H1 (cell line): ENCODE measurements around the gene WASL. TPM values are rescaled to one million over a fixed set of nuclear protein-coding genes. Genes with fewer than 3 reads are reported as not detected.

ENCODE experiments used
- CTCF ChIA-PET: fragments of 300-600 bp; sonication (Branson Sonifier 250); formaldehyde crosslinking; loops from one replicate; lab custom pipeline; 2021; ENCODE audit not compliant: partially characterized antibody; lab: Charles Lee
- POLR2A ChIA-PET: fragments of 300-600 bp; sonication (Branson Sonifier 250); formaldehyde crosslinking; loops from one replicate; lab custom pipeline; 2021; ENCODE audit warnings: inconsistent platforms; ENCODE audit not compliant: partially characterized antibody; lab: Charles Lee
- DNase-seq, 2 experiments: peaks; one replicate each; pipeline versions ENCODE4 v3.0.0 to v3.0.0-alpha.2; 2010 to 2022; ENCODE audit warnings: low spot score in 2 of 2, low read depth in 1 of 2, mixed read lengths in 1 of 2
- FAIRE-seq: peaks from 2 replicates; lab custom pipeline; 2011; peaks lifted over from hg19 to GRCh38; lab: Jason Lieb, UNC
- H2AFZ ChIP-seq: 2 replicates; pipeline ENCODE4 v1.8.1; 2012; ENCODE audit warnings: low read length, inconsistent platforms
- H2AK5ac ChIP-seq: 2 replicates; pipeline ENCODE4 v1.6.1; 2013; ENCODE audit warnings: low read depth, low read length
- H2BK120ac ChIP-seq: replicated peaks from 2 replicates; pipeline ENCODE3; 2013; ENCODE audit warnings: low read depth, low read length, inconsistent platforms
- H2BK12ac ChIP-seq: 2 replicates; pipeline ENCODE4 v1.6.1; 2013; ENCODE audit warnings: low read depth, low read length
- H2BK15ac ChIP-seq: 2 replicates; pipeline ENCODE4 v1.6.1; 2013; ENCODE audit warnings: low read length
- H2BK20ac ChIP-seq: 2 replicates; pipeline ENCODE4 v1.6.1; 2013; ENCODE audit warnings: low read length
- H2BK5ac ChIP-seq: 2 replicates; pipeline ENCODE4 v1.6.1; 2013; ENCODE audit warnings: low read depth, low read length
- H3K14ac ChIP-seq: 2 replicates; pipeline ENCODE4 v1.6.1; 2013; ENCODE audit warnings: inconsistent platforms; ENCODE audit not compliant: insufficient read length
- H3K18ac ChIP-seq: 2 replicates; pipeline ENCODE4 v1.6.1; 2013; ENCODE audit warnings: low read length; ENCODE audit errors: extremely low read depth
- H3K23ac ChIP-seq: 2 replicates; pipeline ENCODE4 v1.6.1; 2013; ENCODE audit warnings: inconsistent platforms; ENCODE audit not compliant: insufficient read length
- H3K23me2 ChIP-seq: 2 replicates; pipeline ENCODE4 v1.6.1; 2013; ENCODE audit warnings: low read depth, low read length
- H3K27ac ChIP-seq: 2 replicates; pipeline ENCODE4 v1.6.1; 2011; ENCODE audit warnings: low read depth, low read length, inconsistent platforms
- H3K27me3 ChIP-seq, 4 experiments: replicated peaks in 1 of 4; 1 replicate in 1 of 4; 2 replicates in 3 of 4; pipeline versions ENCODE4 v1.6.1 to v1.8.1; 2011 to 2013; ENCODE audit warnings: low read length in 3 of 4, mild to moderate bottlenecking in 3 of 4, inconsistent platforms in 2 of 4, mixed read lengths in 2 of 4, moderate library complexity in 1 of 4; ENCODE audit not compliant: control insufficient read depth in 3 of 4, insufficient read depth in 3 of 4; ENCODE audit errors: extremely low read depth in 1 of 4
- H3K36me3 ChIP-seq, 4 experiments: 2 replicates each; pipeline versions ENCODE4 v1.6.1 to v1.8.1; 2011 to 2013; ENCODE audit warnings: mild to moderate bottlenecking in 4 of 4, low read length in 3 of 4, moderate library complexity in 2 of 4, control low read depth in 1 of 4, inconsistent platforms in 1 of 4; ENCODE audit not compliant: insufficient read depth in 4 of 4, control insufficient read depth in 2 of 4
- H3K4ac ChIP-seq: replicated peaks from 2 replicates; pipeline ENCODE3; 2013; ENCODE audit warnings: low read length, low read depth, mixed read lengths, inconsistent platforms; ENCODE audit not compliant: insufficient read length
- H3K4me1 ChIP-seq, 4 experiments: replicated peaks in 1 of 4; 1 replicate in 1 of 4; 2 replicates in 3 of 4; pipeline versions ENCODE4 v1.6.1 to v1.8.1; 2011 to 2013; ENCODE audit warnings: low read length in 3 of 4, inconsistent platforms in 2 of 4, mixed read lengths in 1 of 4; ENCODE audit not compliant: insufficient read depth in 4 of 4, control insufficient read depth in 3 of 4
- H3K4me2 ChIP-seq, 2 experiments: 2 replicates each; pipeline versions ENCODE4 v1.6.1 to v1.8.1; 2011 to 2013; ENCODE audit warnings: low read depth in 2 of 2, low read length in 2 of 2, control low read depth in 1 of 2, inconsistent platforms in 1 of 2, mild to moderate bottlenecking in 1 of 2; ENCODE audit not compliant: insufficient read depth in 1 of 2
- H3K4me3 ChIP-seq, 4 experiments: fragments of 200-600, 300-600 bp in 1 of 4; sonication (generic), shearing (Covaris generic), sonication (Bioruptor Twin) in 1 of 4; 2 replicates each; pipeline versions ENCODE4 v1.5.1 to v1.8.1; 2011 to 2016; ENCODE audit warnings: low read length in 4 of 4, low read depth in 3 of 4, control low read depth in 2 of 4, inconsistent platforms in 2 of 4, mild to moderate bottlenecking in 2 of 4, mixed read lengths in 1 of 4, moderate library complexity in 1 of 4; ENCODE audit not compliant: insufficient read depth in 2 of 4; ENCODE audit errors: extremely low read depth in 1 of 4
- H3K56ac ChIP-seq: replicated peaks from 2 replicates; pipeline ENCODE3; 2013; ENCODE audit warnings: low read depth, mild to moderate bottlenecking, mixed read lengths, low read length, inconsistent platforms; ENCODE audit not compliant: insufficient read length
- H3K79me1 ChIP-seq: 2 replicates; pipeline ENCODE4 v1.6.1; 2013; ENCODE audit warnings: low read depth, low read length, control low read depth
- H3K79me2 ChIP-seq, 2 experiments: 2 replicates each; pipeline versions ENCODE4 v1.6.1 to v1.8.1; 2012 to 2013; ENCODE audit warnings: low read length in 2 of 2, mild to moderate bottlenecking in 2 of 2, inconsistent platforms in 1 of 2; ENCODE audit not compliant: insufficient read depth in 2 of 2, control insufficient read depth in 1 of 2
- H3K9ac ChIP-seq, 4 experiments: replicated peaks in 1 of 4; 1 replicate in 1 of 4; 2 replicates in 3 of 4; pipeline versions ENCODE4 v1.6.1 to v1.8.1; 2011 to 2013; ENCODE audit warnings: low read depth in 3 of 4, low read length in 3 of 4, control low read depth in 2 of 4, mild to moderate bottlenecking in 2 of 4, moderate library complexity in 2 of 4, inconsistent platforms in 1 of 4; ENCODE audit errors: extremely low read depth in 1 of 4
- H3K9me3 ChIP-seq, 2 experiments: 2 replicates each; pipeline versions ENCODE4 v1.6.1 to v1.8.1; 2012 to 2013; ENCODE audit warnings: mild to moderate bottlenecking in 2 of 2, moderate library complexity in 2 of 2, control low read depth in 1 of 2, inconsistent platforms in 1 of 2, low read depth in 1 of 2, low read length in 1 of 2, mixed read lengths in 1 of 2; ENCODE audit not compliant: insufficient read depth in 2 of 2
- H4K20me1 ChIP-seq, 2 experiments: replicated peaks in 1 of 2; 2 replicates each; pipeline versions ENCODE3 to v1.8.1; 2011 to 2013; ENCODE audit warnings: inconsistent platforms in 2 of 2, low read length in 2 of 2, mild to moderate bottlenecking in 1 of 2; ENCODE audit not compliant: insufficient read depth in 2 of 2, control insufficient read depth in 1 of 2
- H4K5ac ChIP-seq: 2 replicates; pipeline ENCODE4 v1.6.1; 2013; ENCODE audit warnings: low read length, low read depth, mixed read lengths, inconsistent platforms; ENCODE audit not compliant: insufficient read length
- H4K8ac ChIP-seq: 2 replicates; pipeline ENCODE4 v1.8.0; 2013; ENCODE audit warnings: mild to moderate bottlenecking, moderate library complexity, low read length, inconsistent platforms; ENCODE audit not compliant: insufficient read depth; ENCODE audit errors: extremely low read depth
- H4K91ac ChIP-seq: replicated peaks from 2 replicates; pipeline ENCODE3; 2013; ENCODE audit warnings: low read length, mixed read lengths, inconsistent platforms; ENCODE audit not compliant: insufficient read length
- EP300 ChIP-seq, 2 experiments: IDR thresholded peaks; 1 replicate in 1 of 2; 2 replicates in 1 of 2; pipeline ENCODE4 v1.6.1; 2011 to 2012; ENCODE audit warnings: low read depth in 2 of 2, low read length in 2 of 2, mild to moderate bottlenecking in 2 of 2, borderline replicate concordance in 1 of 2, inconsistent platforms in 1 of 2, moderate library complexity in 1 of 2
- WGBS, 2 experiments: shearing (Covaris generic) in 1 of 2; methylation state at CpG; one replicate each; pipeline versions ENCODE4 v1.1.6 to v1.1.7; 2013 to 2015; ENCODE audit warnings: low lambda C conversion rate in 2 of 2, mixed read lengths in 2 of 2, inconsistent platforms in 1 of 2, low coverage in 1 of 2, missing lambda C conversion rate in 1 of 2; ENCODE audit not compliant: insufficient replicate concordance in 2 of 2, insufficient coverage in 1 of 2, insufficient read length in 1 of 2; ENCODE audit errors: extremely low coverage in 1 of 2, missing lambda C conversion rate in 1 of 2; 5-methylcytosine and 5-hydroxymethylcytosine counted together
- polyA plus RNA-seq, 7 experiments: library from polyadenylated mRNA; depleted of rRNA in 3 of 7; stranded (reverse) in 5 of 7; unstranded in 2 of 7; fragments of >200 nt in 5 of 7; fragments of 200-250 nt in 2 of 7; gene quantifications; 1 replicate in 5 of 7; 2 replicates in 1 of 7; 4 replicates in 1 of 7; pipeline versions ENCODE4 v1.2.1 to v1.2.3, GENCODE V29; 2011 to 2013; ENCODE audit warnings: missing spikeins in 2 of 7, mixed read lengths in 2 of 7
- total RNA-seq: library from RNA; stranded (reverse); fragmentation: NEBNext Ultra II Directional; extraction: Animal tissue kit (Norgen Biotek cat#: 25700); gene quantifications from 2 replicates; pipeline ENCODE4 v1.2.1, GENCODE V29; 2021

Gene WASL
- total and polyA plus RNA-seq, 2 of the 8 experiments (the other 6 are each of a cell fraction or from before 2014, with no cell fraction given) = 7.7 to 38.9 TPM

GRCh38 chr7:123674399-123675180 is 74.2 kb downstream of the WASL start:
- H2BK120ac ChIP-seq = no peak overlapping the region

More at GRCh38 chr7:123674399-123675180, 74.2 kb downstream of the WASL start:
- no peaks in the 10 kb centered on the region; a peak in 1 of 8 replicates for H3K36me3 ChIP-seq
- H3K18ac ChIP-seq = no peak overlapping the region
- no peak overlapping the region for H2BK5ac ChIP-seq
- H2AFZ ChIP-seq = no peak overlapping the region
- WGBS, 2 experiments = 85% methylated on average over 2 of the region's 2 CpGs; no CpG with 5 or more reads in 1 of the 2 experiments
- H4K91ac ChIP-seq = no peak overlapping the region
- no peak overlapping the region for H4K5ac ChIP-seq
- DNase-seq (no peak), FAIRE-seq (no peak)
- no peak overlapping the region for H3K23ac ChIP-seq
- no peaks in the 10 kb centered on the region for H3K79me2 ChIP-seq
- 0 out of 7 replicates have a peak, but pooled peaks cover 0 to under 1% (median 0%) of the 10 kb centered on the region in 4 experiments for H3K4me1 ChIP-seq
- no peak overlapping the region for H3K56ac ChIP-seq
- no peak overlapping the region for H3K9ac ChIP-seq
- no peaks in the 10 kb centered on the region for H3K79me1 ChIP-seq
- H3K9me3 ChIP-seq = no peaks in the 10 kb centered on the region
- ChIA-PET CTCF (interaction anchor here (0.9 to 1.8 kb wide), 4 partner anchors 8 to 50 kb away, joined by 3 to 11 read pairs (median 4); no protein-coding TSS in a partner anchor), POLR2A (interaction anchor here (0.6 to 1.1 kb wide), 3 partner anchors 10 to 140 kb away, joined by 3 to 5 read pairs (median 3); partner anchors contain the start of gene IQUB)
- H3K27ac ChIP-seq = no peak overlapping the region
- no peak overlapping the region for H4K8ac ChIP-seq
- no peak for TF ChIP-seq EP300 (IDR thresholded peaks at IDR 0.05; ENCODE audit: borderline replicate concordance in 1 of 2, low read depth in 2 of 2, low read length in 2 of 2)
- H2BK15ac ChIP-seq = no peak overlapping the region
- no peaks in the 10 kb centered on the region for H3K23me2 ChIP-seq
- H3K4ac ChIP-seq = no peak overlapping the region
- no peak overlapping the region for H2BK12ac ChIP-seq
- H3K4me3 ChIP-seq = no peak overlapping the region
- no peaks in the 10 kb centered on the region for H4K20me1 ChIP-seq
- no peak overlapping the region for H3K4me2 ChIP-seq
- H3K14ac ChIP-seq = no peak overlapping the region
- no peak overlapping the region for H2AK5ac ChIP-seq
- H2BK20ac ChIP-seq = no peak overlapping the region
- H3K27me3 ChIP-seq = peaks cover 0 to 1% (median 0%) of the 10 kb centered on the region in 4 experiments; a peak in 1 of 7 replicates
